SH-SY5Y (cell line): Measurements from ENCODE around the gene ZFHX3.

Experiments
- GATA2 ChIP-seq: IDR thresholded peaks from 2 replicates; pipeline ENCODE4 v1.6.1; 2011; ENCODE audit warnings: mild to moderate bottlenecking, low read depth, low read length
- GATA3 ChIP-seq: IDR thresholded peaks from 2 replicates; pipeline ENCODE4 v1.6.1; 2011; ENCODE audit warnings: low read depth, mild to moderate bottlenecking, low read length, moderate library complexity

- no peak for TF ChIP-seq GATA3
- TF ChIP-seq GATA2, result no peak
Measured at GRCh38 chr16:73054498-73054812, 6.5 kb upstream of the ZFHX3 start.
